Astrocyte of the spinal cord (primary cell): ENCODE results near the gene ZNF592.

Experiments
- DNase-seq: peaks from one replicate; pipeline ENCODE4 v3.0.0; 2011; ENCODE audit warnings: low read depth, low spot score
- H3K4me3 ChIP-seq: 2 replicates; pipeline ENCODE4 v1.5.1; 2011; ENCODE audit warnings: low read depth, mild to moderate bottlenecking, low read length, moderate library complexity
- CTCF ChIP-seq: IDR thresholded peaks from 2 replicates; pipeline ENCODE4 v1.5.1; 2012; ENCODE audit warnings: low read depth, mild to moderate bottlenecking, low read length, inconsistent platforms
- in situ Hi-C: cut with HindIII; loops from 2 replicates; pipeline ENCODE4 v1.10.0; 2017; ENCODE audit warnings: low sequenced_read_pairs

ZNF592 gene

GRCh38 chr15:84791763-84792162, 43.4 kb downstream of the ZNF592 start:
- peak; percentile 4 for DNase-seq
- no peak for TF ChIP-seq CTCF
- no peak overlapping the region for H3K4me3 ChIP-seq
- in situ Hi-C loops: no loop called here

- in situ Hi-C loops: no loop called here
- H3K4me3 ChIP-seq: no peak overlapping the region
- no peak for DNase-seq
- no peak for TF ChIP-seq CTCF
Measured at GRCh38 chr15:84793431-84794161, 45.2 kb downstream of the ZNF592 start.

GRCh38 chr15:84794162-84794547, 45.8 kb downstream of the ZNF592 start:
- in situ Hi-C loops: no loop called here
- H3K4me3 ChIP-seq: no peak overlapping the region
- no peak for DNase-seq
- TF ChIP-seq CTCF: no peak

GRCh38 chr15:84795186-84795585, 46.8 kb downstream of the ZNF592 start:
- in situ Hi-C loops: no loop called here
- H3K4me3 ChIP-seq: no peak overlapping the region
- no peak for TF ChIP-seq CTCF
- no peak for DNase-seq

GRCh38 chr15:84797212-84797611, 48.8 kb downstream of the ZNF592 start:
- H3K4me3 ChIP-seq: no peak overlapping the region
- no peak for TF ChIP-seq CTCF
- in situ Hi-C loops: no loop called here
- DNase-seq: peak; percentile 86

GRCh38 chr15:84797801-84798200, 49.4 kb downstream of the ZNF592 start:
- DNase-seq: no peak
- in situ Hi-C loops: no loop called here

More at GRCh38 chr15:84797801-84798200, 49.4 kb downstream of the ZNF592 start:
- TF ChIP-seq CTCF: no peak
- no peak overlapping the region for H3K4me3 ChIP-seq
